Sigmoid colon (tissue), 4 donors: Measurements from ENCODE around the gene TTK.
"Not testable (repeated sequence)": the region's sequence is repeated elsewhere in the genome, so short reads cannot be mapped to it uniquely, and the experiment has no call there.

Experiments used
- POLR2AphosphoS5 ChIP-seq, 4 donors: sonication (generic); formaldehyde crosslinking; IDR thresholded peaks; one replicate each; pipeline ENCODE4 v1.6.1; 2017; ENCODE audit warnings: antibody characterized with exemption in 4 of 4
- TF ChIP-seq, protein P1 (sequence below), 4 experiments: fragments of 450-650 bp in 3 of 4; fragments of 200-600 bp in 1 of 4; IDR thresholded peaks; one replicate each; pipeline ENCODE4 v1.5.1; 2016 to 2019; ENCODE audit warnings: antibody characterized with exemption in 4 of 4, mild to moderate bottlenecking in 3 of 4, moderate library complexity in 2 of 4

DNA sequence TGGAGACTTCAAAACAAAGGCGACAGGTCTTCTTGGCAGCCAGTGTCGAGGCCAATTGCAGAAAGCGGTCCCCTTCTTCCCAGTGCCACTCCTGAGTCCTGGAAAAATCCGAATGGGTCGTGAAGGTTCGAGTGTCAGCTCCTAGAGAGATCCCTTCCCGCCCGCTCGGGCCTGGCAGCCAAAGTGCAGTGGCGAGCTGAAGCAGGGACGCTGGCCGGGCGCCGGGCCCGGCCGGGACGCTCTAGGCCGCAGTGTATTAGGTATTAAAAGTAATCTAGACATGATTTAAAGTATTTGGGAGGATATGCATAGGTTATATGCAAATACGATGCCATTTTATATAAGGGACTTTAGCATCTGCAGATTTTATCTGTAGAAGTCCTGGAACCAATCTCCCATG, 66.0 kb downstream of the TTK start:
- TF ChIP-seq, protein P1, sequence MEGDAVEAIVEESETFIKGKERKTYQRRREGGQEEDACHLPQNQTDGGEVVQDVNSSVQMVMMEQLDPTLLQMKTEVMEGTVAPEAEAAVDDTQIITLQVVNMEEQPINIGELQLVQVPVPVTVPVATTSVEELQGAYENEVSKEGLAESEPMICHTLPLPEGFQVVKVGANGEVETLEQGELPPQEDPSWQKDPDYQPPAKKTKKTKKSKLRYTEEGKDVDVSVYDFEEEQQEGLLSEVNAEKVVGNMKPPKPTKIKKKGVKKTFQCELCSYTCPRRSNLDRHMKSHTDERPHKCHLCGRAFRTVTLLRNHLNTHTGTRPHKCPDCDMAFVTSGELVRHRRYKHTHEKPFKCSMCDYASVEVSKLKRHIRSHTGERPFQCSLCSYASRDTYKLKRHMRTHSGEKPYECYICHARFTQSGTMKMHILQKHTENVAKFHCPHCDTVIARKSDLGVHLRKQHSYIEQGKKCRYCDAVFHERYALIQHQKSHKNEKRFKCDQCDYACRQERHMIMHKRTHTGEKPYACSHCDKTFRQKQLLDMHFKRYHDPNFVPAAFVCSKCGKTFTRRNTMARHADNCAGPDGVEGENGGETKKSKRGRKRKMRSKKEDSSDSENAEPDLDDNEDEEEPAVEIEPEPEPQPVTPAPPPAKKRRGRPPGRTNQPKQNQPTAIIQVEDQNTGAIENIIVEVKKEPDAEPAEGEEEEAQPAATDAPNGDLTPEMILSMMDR (IDR thresholded peaks at IDR 0.05) = not testable (repeated sequence)
- TF ChIP-seq POLR2AphosphoS5 (IDR thresholded peaks at IDR 0.05) = not testable (repeated sequence)
